Adrenal gland (tissue), 5 donors: ENCODE measurements around the gene TCN1.

ENCODE experiments used
- CTCF ChIP-seq, 6 experiments: fragments of 450-650 bp in 4 of 6; fragments of 200-600 bp in 2 of 6; sonication (generic) in 1 of 6; IDR thresholded peaks; 1 replicate in 5 of 6; 2 replicates in 1 of 6; pipeline versions ENCODE4 v1.5.1 to v1.8.0; 2016 to 2021; ENCODE audit warnings: antibody characterized with exemption in 6 of 6, mild to moderate bottlenecking in 2 of 6, moderate library complexity in 1 of 6
- POLR2A ChIP-seq, 2 donors: fragments of 450-650 bp; IDR thresholded peaks; one replicate each; pipeline ENCODE4 v1.6.1; 2017; ENCODE audit warnings: antibody characterized with exemption in 2 of 2, mild to moderate bottlenecking in 2 of 2, moderate library complexity in 1 of 2
- donor health status: DM: no; HTN: no; CAD: no.

DNA sequence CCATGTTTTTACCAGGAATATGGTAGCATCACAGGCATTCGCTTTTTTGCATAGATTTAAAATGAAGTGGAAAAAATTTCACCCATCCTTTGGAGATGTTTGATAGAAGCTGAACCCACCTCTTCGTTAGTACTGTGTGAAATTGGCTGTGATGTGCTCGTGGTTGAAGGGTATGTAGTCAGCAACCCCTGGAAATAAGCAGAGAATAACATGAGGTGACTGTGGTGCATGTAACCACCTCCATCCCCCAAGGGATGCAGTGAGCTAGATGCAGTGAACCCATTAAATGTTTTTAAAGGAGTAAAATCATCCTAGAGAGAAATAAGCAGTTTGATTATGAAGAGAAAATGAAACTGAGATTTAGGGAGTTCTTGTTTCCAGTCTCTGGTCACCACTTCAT is 36.9 kb downstream of the TCN1 start:
- TF ChIP-seq POLR2A (IDR thresholded peaks at IDR 0.05) (no peak), CTCF (IDR thresholded peaks at IDR 0.05) (no peak)
